HG03060 (cell line): ENCODE data around the gene FBP1.

ENCODE experiments used
- ATAC-seq: cut with Tn5 transposase; IDR thresholded peaks from one replicate; pipeline ENCODE4 v1.9.1; 2021; ENCODE audit warnings: low read depth, moderate number of reproducible peaks; ENCODE audit not compliant: unreplicated experiment

Gene FBP1

GRCh38 chr9:94639061-94639998 lies at the start of gene FBP1:
FBP1 (minus strand) TSS chr9:94639518; CDS start chr9:94639310, 208 bp downstream.
- ATAC-seq: no peak

GRCh38 chr9:94687451-94687850 lies 48.1 kb upstream of the FBP1 start:
- no peak for ATAC-seq

GRCh38 chr9:94685359-94685758 lies 46.0 kb upstream of the FBP1 start:
- ATAC-seq: no peak

- no peak for ATAC-seq
Measured at GRCh38 chr9:94681508-94681907, 42.2 kb upstream of the FBP1 start.

GRCh38 chr9:94680621-94681020 lies 41.3 kb upstream of the FBP1 start:
- ATAC-seq: no peak

- ATAC-seq: no peak
Measured at GRCh38 chr9:94680020-94680419, 40.7 kb upstream of the FBP1 start.

GRCh38 chr9:94679587-94679986 lies 40.3 kb upstream of the FBP1 start:
- no peak for ATAC-seq

- ATAC-seq: no peak
Measured at GRCh38 chr9:94677929-94678328, 38.6 kb upstream of the FBP1 start.

GRCh38 chr9:94676446-94677131 lies 37.3 kb upstream of the FBP1 start:
- ATAC-seq: no peak

- ATAC-seq: no peak
Measured at GRCh38 chr9:94675008-94675881, 35.9 kb upstream of the FBP1 start.

- ATAC-seq: no peak
Measured at GRCh38 chr9:94672811-94673487, 33.6 kb upstream of the FBP1 start.

GRCh38 chr9:94668928-94669729 lies 29.8 kb upstream of the FBP1 start:
- no peak for ATAC-seq

GRCh38 chr9:94668418-94668927 lies 29.2 kb upstream of the FBP1 start:
- no peak for ATAC-seq

- no peak for ATAC-seq
Measured at GRCh38 chr9:94666364-94667099, 27.2 kb upstream of the FBP1 start.

GRCh38 chr9:94665613-94666012 lies 26.3 kb upstream of the FBP1 start:
- ATAC-seq: no peak

- ATAC-seq: no peak
Measured at GRCh38 chr9:94664801-94665200, 25.5 kb upstream of the FBP1 start.

- ATAC-seq: no peak
Measured at GRCh38 chr9:94663640-94664039, 24.3 kb upstream of the FBP1 start.

GRCh38 chr9:94663140-94663539 lies 23.8 kb upstream of the FBP1 start:
- ATAC-seq: no peak
